ENCODE measurements around the gene MROH8. TPM values are rescaled to one million over a fixed set of nuclear protein-coding genes. Genes with fewer than 3 reads are reported as not detected.
A peak's percentile ranks its signal among the peaks of the same experiment; 100 is the strongest.
"Not testable (repeated sequence)": the region's sequence is repeated elsewhere in the genome, so short reads cannot be mapped to it uniquely, and the experiment has no call there.

MROH8 gene
- total and polyA plus RNA-seq, 3 experiments from 2014 or later = 1.6 to 3.0 (median 2.6) TPM

- Mint-ChIP-seq H3K9me3 (peaks cover 0 to 3% (median 0%) of the 10 kb centered on the region in 5 donors), H3K36me3 (peaks cover 9 to 27% (median 11%) of the 10 kb centered on the region in 3 donors), H3K4me1 (peaks cover 23 to 41% (median 25%) of the 10 kb centered on the region in 3 donors), H3K4me3 (no peak overlapping the region), H3K27me3 (no peaks in the 10 kb centered on the region), H3K27ac (peak overlapping the region in 5 of 8 donors; percentile 3 to 87 (median 32))
- Histone ChIP-seq H3K4me3 (ENCODE audit: low read length) (no peak overlapping the region), H3K9me3 (ENCODE audit: low read length) (no peaks in the 10 kb centered on the region), H3K4me1 (ENCODE audit: insufficient read depth, low read length) (peaks cover 29% of the 10 kb centered on the region), H3K36me3 (ENCODE audit: insufficient read depth, low read length) (no peaks in the 10 kb centered on the region), H3K27ac (ENCODE audit: low read depth, low read length) (no peak overlapping the region), H3K27me3 (ENCODE audit: insufficient read depth, low read length, poor library complexity, severe bottlenecking) (no peaks in the 10 kb centered on the region)
- ChIA-PET POLR2A (no interaction called here), CTCF (interaction anchor here (1.6 kb wide), 1 partner anchor 9 kb away, joined by 4 read pairs; no protein-coding TSS in a partner anchor)
- DNase-seq = no peak
These were observed 106.8 kb downstream of the MROH8 start for GRCh38 chr20:37072293-37073196.

DNA sequence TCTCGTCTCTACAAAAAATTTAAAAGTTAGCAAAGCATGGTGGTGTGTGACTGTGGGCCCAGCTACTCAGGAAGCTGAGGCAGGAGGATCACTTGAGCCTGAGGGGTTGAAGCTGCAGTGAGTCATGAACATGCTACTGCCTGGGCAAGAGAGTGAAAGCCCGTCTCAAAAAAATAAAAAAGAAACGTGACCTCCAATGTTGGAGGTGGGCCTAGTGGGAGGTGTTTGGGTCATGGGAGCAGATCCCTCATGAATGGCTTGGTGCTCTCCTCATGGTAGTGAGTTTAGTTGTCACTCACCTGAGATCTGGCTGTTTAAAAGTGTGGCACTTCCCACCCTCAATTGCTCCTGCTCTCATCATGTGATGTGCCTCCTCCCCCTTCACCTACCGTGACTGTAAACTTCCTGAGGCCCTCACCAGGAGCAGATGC is 107.9 kb downstream of the MROH8 start:
- peaks cover 19 to 34% (median 20%) of the 10 kb centered on the region in 3 donors for H3K4me1 Mint-ChIP-seq
- peak overlapping the region in 6 of 7 donors; percentile 9 to 72 (median 44) for H3K4me3 Mint-ChIP-seq
- Histone ChIP-seq H3K9me3 (ENCODE audit: low read length) (no peaks in the 10 kb centered on the region), H3K4me3 (ENCODE audit: low read length) (no peak overlapping the region), H3K27me3 (ENCODE audit: insufficient read depth, low read length, poor library complexity, severe bottlenecking) (no peaks in the 10 kb centered on the region), H3K4me1 (ENCODE audit: insufficient read depth, low read length) (peaks cover 29% of the 10 kb centered on the region), H3K36me3 (ENCODE audit: insufficient read depth, low read length) (peaks cover 8% of the 10 kb centered on the region), H3K27ac (ENCODE audit: low read depth, low read length) (no peak overlapping the region)
- CTCF ChIA-PET = interaction anchor here (1.1 to 1.7 kb wide), 4 partner anchors 8 to 64 kb away, joined by 3 to 6 read pairs (median 4); no protein-coding TSS in a partner anchor
- H3K27me3 Mint-ChIP-seq = no peaks in the 10 kb centered on the region
- POLR2A ChIA-PET = no interaction called here
- H3K9me3 Mint-ChIP-seq = peaks cover 0 to 3% (median 0%) of the 10 kb centered on the region in 5 donors
- peak overlapping the region; percentile 81 to 96 (median 87) for H3K27ac Mint-ChIP-seq
- H3K36me3 Mint-ChIP-seq = peaks cover 9 to 31% (median 11%) of the 10 kb centered on the region in 3 donors
- DNase-seq = peak in 4 of 5 donors; percentile 2 to 55 (median 12)

DNA sequence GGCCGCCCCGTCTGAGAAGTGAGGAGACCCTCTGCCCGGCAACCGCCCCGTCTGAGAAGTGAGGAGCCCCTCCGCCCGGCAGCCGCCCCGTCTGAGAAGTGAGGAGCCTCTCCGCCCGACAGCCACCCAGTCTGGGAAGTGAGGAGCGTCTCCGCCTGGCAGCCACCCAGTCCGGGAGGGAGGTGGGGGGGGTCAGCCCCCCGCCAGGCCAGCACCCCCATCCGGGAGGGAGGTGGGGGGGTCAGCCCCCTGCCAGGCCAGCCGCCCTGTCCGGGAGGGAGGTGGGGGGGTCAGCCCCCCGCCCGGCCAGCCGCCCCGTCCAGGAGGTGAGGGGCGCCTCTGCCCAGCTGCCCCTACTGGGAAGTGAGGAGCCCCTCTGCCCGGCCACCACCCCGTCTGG is 109.8 kb downstream of the MROH8 start:
- CTCF ChIA-PET; H3K27ac Mint-ChIP-seq; DNase-seq; H3K27me3 ChIP-seq (ENCODE audit: insufficient read depth, low read length, poor library complexity, severe bottlenecking); H3K9me3 ChIP-seq (ENCODE audit: low read length); H3K27me3 Mint-ChIP-seq; H3K9me3 Mint-ChIP-seq; H3K27ac ChIP-seq (ENCODE audit: low read depth, low read length); POLR2A ChIA-PET; H3K4me3 ChIP-seq (ENCODE audit: low read length); H3K4me3 Mint-ChIP-seq: not testable (repeated sequence)
- H3K36me3 Mint-ChIP-seq = peaks cover 4 to 39% (median 4%) of the 10 kb centered on the region in 3 donors
- peaks cover 13 to 27% (median 20%) of the 10 kb centered on the region in 3 donors for H3K4me1 Mint-ChIP-seq
- Histone ChIP-seq H3K36me3 (ENCODE audit: insufficient read depth, low read length) (peaks cover 21% of the 10 kb centered on the region), H3K4me1 (ENCODE audit: insufficient read depth, low read length) (peaks cover 29% of the 10 kb centered on the region)

- Mint-ChIP-seq H3K4me1 (peaks cover 3 to 4% (median 4%) of the 10 kb centered on the region in 3 donors), H3K4me3 (no peak overlapping the region), H3K27me3 (no peaks in the 10 kb centered on the region), H3K9me3 (no peaks in the 10 kb centered on the region), H3K27ac (peak overlapping the region in 1 of 8 donors; percentile 20), H3K36me3 (peaks cover 0 to 46% (median 9%) of the 10 kb centered on the region in 3 donors)
- no peak for DNase-seq
- Histone ChIP-seq H3K4me1 (ENCODE audit: insufficient read depth, low read length) (peaks cover 3% of the 10 kb centered on the region), H3K4me3 (ENCODE audit: low read length) (no peak overlapping the region), H3K27ac (ENCODE audit: low read depth, low read length) (no peak overlapping the region), H3K36me3 (ENCODE audit: insufficient read depth, low read length) (peaks cover 21% of the 10 kb centered on the region), H3K27me3 (ENCODE audit: insufficient read depth, low read length, poor library complexity, severe bottlenecking) (no peaks in the 10 kb centered on the region), H3K9me3 (ENCODE audit: low read length) (no peaks in the 10 kb centered on the region)
- POLR2A ChIA-PET = interaction anchor here (0.7 kb wide), 1 partner anchor 30 kb away, joined by 7 read pairs; the partner anchor contains the start of gene RBL1
- CTCF ChIA-PET = interaction anchor here (1.3 kb wide), 1 partner anchor 15 kb away, joined by 4 read pairs; no protein-coding TSS in a partner anchor
These were observed 113.2 kb downstream of the MROH8 start for GRCh38 chr20:37066168-37066567.

DNA sequence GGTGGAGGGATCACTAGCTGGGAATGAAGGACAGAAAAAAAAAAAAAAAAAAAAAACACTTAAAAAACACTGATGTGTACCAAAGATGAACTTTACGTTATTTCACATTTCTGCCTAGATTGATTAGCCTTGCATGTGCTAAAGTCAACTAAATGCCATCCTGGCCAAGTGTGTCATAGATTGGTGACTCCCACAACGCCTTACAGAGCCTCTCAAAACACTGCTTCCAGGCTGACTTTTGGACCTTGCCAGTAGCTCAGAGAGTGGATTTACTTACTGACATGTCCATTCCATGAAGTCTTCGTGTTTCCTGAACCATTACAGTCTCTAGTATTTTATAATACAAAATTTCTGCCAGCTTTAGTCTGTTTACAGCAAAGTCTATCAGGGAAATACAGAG is 124.1 kb downstream of the MROH8 start:
- DNase-seq = no peak
- H3K27me3 ChIP-seq (ENCODE audit: insufficient read depth, low read length, poor library complexity, severe bottlenecking) = no peaks in the 10 kb centered on the region

GRCh38 chr20:37053230-37053950 is 126.0 kb downstream of the MROH8 start:
- H3K27ac Mint-ChIP-seq = peak overlapping the region in 6 of 8 donors; percentile 6 to 85 (median 37)
- H3K27me3 Mint-ChIP-seq = no peaks in the 10 kb centered on the region
- H3K27ac ChIP-seq (ENCODE audit: low read depth, low read length) = no peak overlapping the region
- H3K27me3 ChIP-seq (ENCODE audit: insufficient read depth, low read length, poor library complexity, severe bottlenecking) = no peaks in the 10 kb centered on the region
- H3K4me1 Mint-ChIP-seq = peaks cover 0 to 12% (median under 1%) of the 10 kb centered on the region in 3 donors
- H3K36me3 ChIP-seq (ENCODE audit: insufficient read depth, low read length) = peaks cover 26% of the 10 kb centered on the region
- ChIA-PET POLR2A (no interaction called here), CTCF (no interaction called here)
- no peak overlapping the region for H3K4me3 ChIP-seq (ENCODE audit: low read length)
- no peak for DNase-seq
- no peaks in the 10 kb centered on the region for H3K4me1 ChIP-seq (ENCODE audit: insufficient read depth, low read length)
- H3K4me3 Mint-ChIP-seq = no peak overlapping the region
- no peaks in the 10 kb centered on the region for H3K9me3 ChIP-seq (ENCODE audit: low read length)
- no peaks in the 10 kb centered on the region for H3K9me3 Mint-ChIP-seq
- peaks cover 11 to 73% (median 27%) of the 10 kb centered on the region in 3 donors for H3K36me3 Mint-ChIP-seq

More for the DNA sequence above, 124.1 kb downstream of the MROH8 start:
- H3K9me3 Mint-ChIP-seq = no peaks in the 10 kb centered on the region
- H3K27ac ChIP-seq (ENCODE audit: low read depth, low read length) = no peak overlapping the region
- H3K9me3 ChIP-seq (ENCODE audit: low read length) = no peaks in the 10 kb centered on the region
- H3K4me1 Mint-ChIP-seq = peaks cover 0 to 12% (median 0%) of the 10 kb centered on the region in 3 donors
- H3K4me1 ChIP-seq (ENCODE audit: insufficient read depth, low read length) = no peaks in the 10 kb centered on the region
- H3K36me3 Mint-ChIP-seq = peaks cover 8 to 78% (median 34%) of the 10 kb centered on the region in 3 donors
- H3K27me3 Mint-ChIP-seq = no peaks in the 10 kb centered on the region
- H3K4me3 ChIP-seq (ENCODE audit: low read length) = no peak overlapping the region
- POLR2A ChIA-PET = no interaction called here
- H3K27ac Mint-ChIP-seq = peak overlapping the region in 1 of 8 donors; percentile 90
- CTCF ChIA-PET = no interaction called here
- no peak overlapping the region for H3K4me3 Mint-ChIP-seq
- H3K36me3 ChIP-seq (ENCODE audit: insufficient read depth, low read length) = peaks cover 26% of the 10 kb centered on the region

All from CD8-positive, alpha-beta memory T cell (primary cell).